GM13977 (cell line): Measurements from ENCODE around the gene MYL6B.

Experiments
- DNase-seq: peaks from one replicate; pipeline ENCODE4 v3.0.0; 2012; ENCODE audit warnings: low spot score
- in situ Hi-C: fragments of 300-500 bp; cut with MboI; formaldehyde crosslinking; loops from one replicate; pipeline ENCODE4 v1.12.0; 2022; ENCODE audit warnings: low sequenced_read_pairs, low pct_unique_long_range_greater_than_20kb, mixed read lengths, inconsistent platforms; ENCODE audit not compliant: unreplicated experiment
- TF ChIP-seq, protein P1 (sequence below): IDR thresholded peaks from 2 replicates; pipeline ENCODE4 v1.5.1; 2012; ENCODE audit warnings: mild to moderate bottlenecking, control low read depth; ENCODE audit not compliant: insufficient read depth; ENCODE audit errors: extremely low read depth, missing control alignments

MYL6B gene

DNA sequence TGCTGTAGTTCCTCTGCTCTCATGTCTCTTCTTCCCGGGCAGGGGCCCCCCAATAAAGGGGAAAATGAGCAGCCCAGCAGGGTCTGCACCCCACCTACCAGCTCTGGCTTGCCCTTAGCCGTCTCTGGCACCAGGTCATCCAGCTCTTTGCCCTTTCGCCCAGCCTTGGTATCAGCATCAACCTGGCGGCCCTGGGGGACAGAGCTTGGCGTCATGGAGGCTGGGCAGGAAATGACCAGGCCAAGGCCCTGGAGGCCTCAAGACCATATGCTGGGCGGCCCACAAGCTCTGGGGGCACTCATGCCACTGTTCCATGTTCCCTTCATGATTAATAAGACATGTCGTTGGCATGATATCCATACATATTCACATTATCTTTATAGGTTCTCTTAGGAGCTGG lies 20.5 kb downstream of the MYL6B start:
- TF ChIP-seq, protein P1, sequence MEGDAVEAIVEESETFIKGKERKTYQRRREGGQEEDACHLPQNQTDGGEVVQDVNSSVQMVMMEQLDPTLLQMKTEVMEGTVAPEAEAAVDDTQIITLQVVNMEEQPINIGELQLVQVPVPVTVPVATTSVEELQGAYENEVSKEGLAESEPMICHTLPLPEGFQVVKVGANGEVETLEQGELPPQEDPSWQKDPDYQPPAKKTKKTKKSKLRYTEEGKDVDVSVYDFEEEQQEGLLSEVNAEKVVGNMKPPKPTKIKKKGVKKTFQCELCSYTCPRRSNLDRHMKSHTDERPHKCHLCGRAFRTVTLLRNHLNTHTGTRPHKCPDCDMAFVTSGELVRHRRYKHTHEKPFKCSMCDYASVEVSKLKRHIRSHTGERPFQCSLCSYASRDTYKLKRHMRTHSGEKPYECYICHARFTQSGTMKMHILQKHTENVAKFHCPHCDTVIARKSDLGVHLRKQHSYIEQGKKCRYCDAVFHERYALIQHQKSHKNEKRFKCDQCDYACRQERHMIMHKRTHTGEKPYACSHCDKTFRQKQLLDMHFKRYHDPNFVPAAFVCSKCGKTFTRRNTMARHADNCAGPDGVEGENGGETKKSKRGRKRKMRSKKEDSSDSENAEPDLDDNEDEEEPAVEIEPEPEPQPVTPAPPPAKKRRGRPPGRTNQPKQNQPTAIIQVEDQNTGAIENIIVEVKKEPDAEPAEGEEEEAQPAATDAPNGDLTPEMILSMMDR = no peak
- in situ Hi-C loops = no loop called here
- no peak for DNase-seq

DNA sequence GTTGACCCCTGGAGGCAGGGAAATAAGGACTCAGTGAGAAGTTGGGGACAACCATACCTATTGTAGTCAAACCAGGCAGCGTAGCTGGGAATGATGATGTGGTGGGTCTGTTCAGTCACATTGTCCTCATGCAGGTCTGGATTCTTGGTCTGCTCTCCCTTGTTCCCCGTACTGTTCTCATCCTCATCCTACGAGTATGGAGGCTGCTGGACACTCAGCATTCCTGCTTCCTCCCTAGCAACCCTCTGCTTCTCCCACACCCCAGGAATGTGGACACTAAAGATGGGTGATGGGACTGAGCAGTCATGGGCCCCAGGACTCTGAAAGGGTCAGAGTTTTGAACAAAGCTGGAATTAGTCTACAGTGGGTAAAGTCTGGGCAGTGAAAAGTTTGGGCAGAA lies 26.0 kb downstream of the MYL6B start:
- in situ Hi-C loops = no loop called here
- TF ChIP-seq, protein P1 = no peak

DNA sequence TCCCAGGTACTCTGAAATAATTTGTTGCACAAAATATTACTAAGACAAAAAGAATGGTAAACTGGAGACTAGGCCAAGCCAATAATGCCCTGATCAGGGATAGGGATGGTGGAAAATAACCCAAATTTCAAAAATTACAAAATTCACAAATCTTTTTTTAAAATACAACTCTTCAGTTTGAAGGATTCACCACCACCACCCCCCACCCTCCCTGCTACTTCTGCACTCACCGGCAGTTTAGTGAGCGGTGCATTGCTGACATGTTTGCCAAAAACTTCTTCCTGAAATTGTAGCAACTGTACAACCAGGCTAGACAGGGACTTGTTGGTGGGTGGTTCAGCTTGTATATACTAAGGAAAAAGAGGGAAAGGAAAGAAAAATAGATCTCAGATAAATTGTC lies 34.6 kb downstream of the MYL6B start:
- in situ Hi-C loops = no loop called here
- no peak for DNase-seq
- TF ChIP-seq, protein P1 = no peak

More for the DNA sequence above, 26.0 kb downstream of the MYL6B start:
- no peak for DNase-seq

DNA sequence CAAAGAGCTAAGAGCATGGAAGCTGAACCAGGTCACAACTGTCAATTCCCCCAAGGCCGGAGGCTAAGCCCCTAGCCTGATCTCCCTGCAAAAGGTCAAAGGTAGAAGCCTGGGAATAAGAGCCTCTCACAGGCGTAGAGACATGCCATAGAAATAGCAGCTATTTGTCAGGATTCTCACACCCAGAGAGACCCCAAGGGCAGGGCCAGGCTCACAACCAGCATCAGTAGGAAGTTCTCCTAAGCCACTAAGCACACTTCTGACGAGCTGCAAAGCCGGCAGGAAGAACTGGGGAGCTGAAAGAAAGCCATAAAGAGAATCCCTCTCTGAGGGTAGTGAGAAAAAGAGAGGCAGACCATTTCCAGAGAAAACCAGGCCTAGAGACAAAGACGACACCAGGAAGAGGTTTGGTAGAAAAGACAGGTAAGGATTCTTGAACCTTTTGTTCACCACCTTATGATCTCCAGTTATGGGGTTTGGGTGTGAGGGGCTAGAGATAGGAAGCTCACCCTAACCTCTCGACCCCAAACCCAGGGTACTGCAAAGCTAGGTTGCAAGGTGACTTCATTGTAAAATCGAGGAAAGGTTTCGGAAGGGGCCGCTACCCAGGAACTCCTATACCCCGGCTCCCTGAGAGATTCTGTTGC lies 35.9 kb downstream of the MYL6B start:
- TF ChIP-seq, protein P1 = no peak
- no peak for DNase-seq
- in situ Hi-C loops = no loop called here

DNA sequence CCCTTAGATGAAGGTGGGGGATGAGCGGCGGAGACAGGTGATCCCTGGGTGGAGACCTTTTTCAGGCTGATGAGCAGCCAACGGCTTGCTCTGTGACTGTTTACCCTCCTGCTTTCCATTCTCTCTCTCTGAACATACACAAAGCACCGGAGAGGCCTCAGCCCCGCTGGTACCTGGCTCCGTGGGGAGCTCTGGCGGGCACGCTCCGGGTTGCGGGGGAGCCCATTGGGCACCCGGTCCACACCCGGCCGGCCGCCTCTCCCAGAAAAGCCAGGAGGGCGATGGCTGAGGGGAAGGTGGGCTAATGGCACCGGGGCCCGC lies 36.4 kb downstream of the MYL6B start:
- TF ChIP-seq, protein P1 = no peak
- DNase-seq = peak; percentile 36
- in situ Hi-C loops = no loop called here

DNA sequence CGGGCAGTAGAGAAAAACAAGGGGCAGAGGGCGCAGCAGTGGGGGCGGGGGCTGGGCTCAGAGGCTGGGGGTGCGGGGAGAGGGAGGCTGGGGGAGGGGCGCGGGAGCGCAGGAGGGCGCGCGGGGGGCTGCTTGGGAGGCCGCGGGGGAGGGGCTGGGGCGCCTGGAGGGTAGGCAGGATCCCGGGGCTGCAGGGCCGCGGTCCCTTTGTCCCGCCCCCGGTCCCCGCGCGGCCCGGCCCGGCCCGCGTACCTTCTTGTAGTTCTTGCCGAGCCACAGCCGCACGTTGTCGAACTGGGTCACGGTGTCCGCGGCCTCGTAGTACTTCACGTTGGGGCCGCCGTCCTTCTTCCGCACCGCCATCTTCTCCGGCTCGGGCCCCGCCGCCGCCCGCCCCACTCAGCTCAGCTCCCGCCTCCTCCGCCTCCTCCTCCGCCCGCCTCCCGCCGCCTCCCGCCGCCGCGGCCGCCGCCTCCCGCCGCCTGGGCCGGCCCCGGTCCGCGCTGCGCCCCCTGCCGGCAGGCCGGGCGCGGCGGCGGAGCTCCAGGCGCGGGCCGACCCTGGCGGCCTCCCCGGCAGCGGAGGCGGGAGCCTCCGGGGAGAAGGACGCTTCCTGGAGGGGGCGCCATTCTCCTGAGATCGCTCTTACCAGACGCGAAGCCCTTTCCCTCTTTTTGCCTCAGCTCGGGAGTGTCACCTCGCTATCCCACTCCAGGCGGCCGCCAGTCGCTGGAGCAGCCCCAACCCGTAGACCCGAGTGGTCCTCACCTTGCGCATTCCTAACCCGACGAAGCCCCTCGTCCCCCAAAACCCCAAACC lies 36.9 kb downstream of the MYL6B start, which contains the start of gene SMARCC2:
Gene SMARCC2, minus strand, starts transcription at position 385 of the 819 bp plus-strand sequence. Its CDS starts 22 bp downstream, at position 363.
- in situ Hi-C loops = no loop called here
- TF ChIP-seq, protein P1 = peak; percentile 95
- DNase-seq = peak; percentile 94
